Chondrocyte (in vitro differentiated cells): Measurements from ENCODE around the gene XIAP. TPM values are rescaled to one million over a fixed set of nuclear protein-coding genes. Genes with fewer than 3 reads are reported as not detected.

Experiments used
- DNase-seq: peaks from one replicate; pipeline ENCODE4 v3.0.0; 2021; ENCODE audit warnings: mixed read lengths, low spot score
- H3K27ac Mint-ChIP-seq: one replicate; pipeline ENCODE4 v1.8.0; 2021; ENCODE audit warnings: mild to moderate bottlenecking, moderate library complexity, mixed read lengths; ENCODE audit not compliant: unreplicated experiment
- H3K27me3 Mint-ChIP-seq: 2 replicates; pipeline ENCODE4 v1.8.0; 2021; ENCODE audit warnings: low read depth, mixed read lengths
- H3K36me3 Mint-ChIP-seq: 2 replicates; pipeline ENCODE4 v1.8.0; 2021; ENCODE audit warnings: low read depth, mixed read lengths
- H3K4me1 Mint-ChIP-seq: 2 replicates; pipeline ENCODE4 v1.8.0; 2021; ENCODE audit warnings: low read depth, mild to moderate bottlenecking, mixed read lengths
- H3K4me3 Mint-ChIP-seq: one replicate; pipeline ENCODE4 v1.8.0; 2021; ENCODE audit warnings: mild to moderate bottlenecking, moderate library complexity, mixed read lengths; ENCODE audit not compliant: unreplicated experiment
- H3K9me3 Mint-ChIP-seq: 2 replicates; pipeline ENCODE4 v1.8.0; 2021; ENCODE audit warnings: low read depth, mixed read lengths
- total RNA-seq: library from RNA; stranded (reverse); gene quantifications from 3 replicates; pipeline ENCODE4 v1.2.1, GENCODE V29; 2021
- TF ChIP-seq, protein P1 (sequence below): fragments of 200-600 bp; sonication (generic); IDR thresholded peaks from 2 replicates; pipeline ENCODE4 v1.5.0; 2021; ENCODE audit warnings: antibody characterized with exemption, mild to moderate bottlenecking, moderate library complexity

XIAP gene
- total RNA-seq, 1 donor from 2014 or later: 44.7 TPM

DNA sequence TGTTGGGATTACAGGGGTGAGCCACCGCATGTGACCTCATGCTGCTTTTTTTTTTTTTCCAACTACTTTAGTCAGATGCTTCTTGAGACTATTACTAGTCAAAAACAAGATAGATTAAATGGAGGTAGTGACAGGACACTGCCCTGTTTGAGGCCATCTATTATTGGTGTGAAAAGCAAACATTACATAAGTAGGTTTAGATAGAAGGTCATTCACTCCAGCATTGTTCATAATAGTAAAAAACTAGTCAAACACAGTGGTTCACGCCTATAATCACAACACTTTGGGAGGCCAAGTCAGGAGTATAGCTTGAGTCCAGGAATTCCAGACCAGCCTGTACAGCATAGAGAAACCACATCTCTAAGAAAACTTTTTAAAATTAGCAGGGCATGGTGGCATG is 16.3 kb downstream of the XIAP start:
- H3K36me3 Mint-ChIP-seq: peaks cover 1% of the 10 kb centered on the region
- H3K4me1 Mint-ChIP-seq: peaks cover 18% of the 10 kb centered on the region
- H3K4me3 Mint-ChIP-seq: no peak overlapping the region
- TF ChIP-seq, protein P1, sequence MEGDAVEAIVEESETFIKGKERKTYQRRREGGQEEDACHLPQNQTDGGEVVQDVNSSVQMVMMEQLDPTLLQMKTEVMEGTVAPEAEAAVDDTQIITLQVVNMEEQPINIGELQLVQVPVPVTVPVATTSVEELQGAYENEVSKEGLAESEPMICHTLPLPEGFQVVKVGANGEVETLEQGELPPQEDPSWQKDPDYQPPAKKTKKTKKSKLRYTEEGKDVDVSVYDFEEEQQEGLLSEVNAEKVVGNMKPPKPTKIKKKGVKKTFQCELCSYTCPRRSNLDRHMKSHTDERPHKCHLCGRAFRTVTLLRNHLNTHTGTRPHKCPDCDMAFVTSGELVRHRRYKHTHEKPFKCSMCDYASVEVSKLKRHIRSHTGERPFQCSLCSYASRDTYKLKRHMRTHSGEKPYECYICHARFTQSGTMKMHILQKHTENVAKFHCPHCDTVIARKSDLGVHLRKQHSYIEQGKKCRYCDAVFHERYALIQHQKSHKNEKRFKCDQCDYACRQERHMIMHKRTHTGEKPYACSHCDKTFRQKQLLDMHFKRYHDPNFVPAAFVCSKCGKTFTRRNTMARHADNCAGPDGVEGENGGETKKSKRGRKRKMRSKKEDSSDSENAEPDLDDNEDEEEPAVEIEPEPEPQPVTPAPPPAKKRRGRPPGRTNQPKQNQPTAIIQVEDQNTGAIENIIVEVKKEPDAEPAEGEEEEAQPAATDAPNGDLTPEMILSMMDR: no peak
- no peaks in the 10 kb centered on the region for H3K27me3 Mint-ChIP-seq
- DNase-seq: no peak
- peaks cover 3% of the 10 kb centered on the region for H3K9me3 Mint-ChIP-seq
- H3K27ac Mint-ChIP-seq: no peak overlapping the region

- Mint-ChIP-seq H3K4me1 (peaks cover 18% of the 10 kb centered on the region), H3K27ac (no peak overlapping the region), H3K27me3 (no peaks in the 10 kb centered on the region), H3K4me3 (no peak overlapping the region), H3K36me3 (peaks cover 1% of the 10 kb centered on the region), H3K9me3 (peaks cover 4% of the 10 kb centered on the region)
- TF ChIP-seq, protein P1: no peak
- DNase-seq: no peak
Observed at GRCh38 chrX:123876844-123877243, 17.0 kb downstream of the XIAP start.

DNA sequence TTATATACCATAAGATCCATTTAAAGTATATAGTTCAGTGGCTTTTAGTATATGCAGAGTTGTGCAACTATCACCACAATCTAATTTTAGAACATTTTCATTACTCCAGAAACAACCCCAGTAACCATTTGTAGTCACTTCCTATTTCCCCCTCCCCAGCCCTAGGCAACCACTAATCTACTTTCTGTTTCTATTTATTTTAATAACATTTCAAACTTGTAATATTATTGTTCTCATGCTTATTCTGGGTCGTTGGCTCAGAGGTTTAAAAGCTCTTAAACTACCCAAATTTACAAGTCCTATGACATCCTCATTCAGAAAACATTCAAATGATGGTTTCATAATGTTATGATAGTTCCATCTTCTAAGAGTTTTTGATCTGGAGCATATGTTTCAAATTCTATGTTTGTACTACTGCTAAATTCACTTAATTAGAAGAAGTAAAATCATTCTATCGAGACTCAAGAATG is 18.4 kb downstream of the XIAP start:
- H3K9me3 Mint-ChIP-seq: peaks cover 4% of the 10 kb centered on the region
- peaks cover 1% of the 10 kb centered on the region for H3K36me3 Mint-ChIP-seq
- no peaks in the 10 kb centered on the region for H3K27me3 Mint-ChIP-seq
- no peak for DNase-seq
- H3K4me3 Mint-ChIP-seq: peak overlapping the region; percentile 2
- TF ChIP-seq, protein P1: no peak
- H3K4me1 Mint-ChIP-seq: peaks cover 18% of the 10 kb centered on the region
- peak overlapping the region; percentile 34 for H3K27ac Mint-ChIP-seq

GRCh38 chrX:123881330-123881729 is 21.5 kb downstream of the XIAP start:
- no peak overlapping the region for H3K27ac Mint-ChIP-seq

GRCh38 chrX:123882391-123882790 is 22.5 kb downstream of the XIAP start:
- no peak overlapping the region for H3K4me3 Mint-ChIP-seq
- TF ChIP-seq, protein P1: no peak
- no peak for DNase-seq
- peaks cover 13% of the 10 kb centered on the region for H3K4me1 Mint-ChIP-seq
- no peaks in the 10 kb centered on the region for H3K27me3 Mint-ChIP-seq
- peaks cover 4% of the 10 kb centered on the region for H3K9me3 Mint-ChIP-seq
- H3K36me3 Mint-ChIP-seq: peaks cover 1% of the 10 kb centered on the region
- no peak overlapping the region for H3K27ac Mint-ChIP-seq

More at GRCh38 chrX:123881330-123881729, 21.5 kb downstream of the XIAP start:
- H3K4me1 Mint-ChIP-seq: peaks cover 18% of the 10 kb centered on the region
- H3K4me3 Mint-ChIP-seq: no peak overlapping the region
- peaks cover 1% of the 10 kb centered on the region for H3K36me3 Mint-ChIP-seq
- no peaks in the 10 kb centered on the region for H3K27me3 Mint-ChIP-seq
- TF ChIP-seq, protein P1: no peak
- no peak for DNase-seq
- peaks cover 4% of the 10 kb centered on the region for H3K9me3 Mint-ChIP-seq
